Measurements from ENCODE around the gene SLC8A1.

GRCh38 chr2:40404517-40404916, 47.4 kb downstream of the SLC8A1 start:
- TF ChIP-seq, protein P1, sequence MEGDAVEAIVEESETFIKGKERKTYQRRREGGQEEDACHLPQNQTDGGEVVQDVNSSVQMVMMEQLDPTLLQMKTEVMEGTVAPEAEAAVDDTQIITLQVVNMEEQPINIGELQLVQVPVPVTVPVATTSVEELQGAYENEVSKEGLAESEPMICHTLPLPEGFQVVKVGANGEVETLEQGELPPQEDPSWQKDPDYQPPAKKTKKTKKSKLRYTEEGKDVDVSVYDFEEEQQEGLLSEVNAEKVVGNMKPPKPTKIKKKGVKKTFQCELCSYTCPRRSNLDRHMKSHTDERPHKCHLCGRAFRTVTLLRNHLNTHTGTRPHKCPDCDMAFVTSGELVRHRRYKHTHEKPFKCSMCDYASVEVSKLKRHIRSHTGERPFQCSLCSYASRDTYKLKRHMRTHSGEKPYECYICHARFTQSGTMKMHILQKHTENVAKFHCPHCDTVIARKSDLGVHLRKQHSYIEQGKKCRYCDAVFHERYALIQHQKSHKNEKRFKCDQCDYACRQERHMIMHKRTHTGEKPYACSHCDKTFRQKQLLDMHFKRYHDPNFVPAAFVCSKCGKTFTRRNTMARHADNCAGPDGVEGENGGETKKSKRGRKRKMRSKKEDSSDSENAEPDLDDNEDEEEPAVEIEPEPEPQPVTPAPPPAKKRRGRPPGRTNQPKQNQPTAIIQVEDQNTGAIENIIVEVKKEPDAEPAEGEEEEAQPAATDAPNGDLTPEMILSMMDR (IDR thresholded peaks at IDR 0.05): no peak
- TF ChIP-seq POLR2A (IDR thresholded peaks at IDR 0.05): no peak
- no peak for TF ChIP-seq EP300 (IDR thresholded peaks at IDR 0.05)

Data from tibial nerve (tissue), 4 donors.